ENCODE results near the gene CNTN4.

The CNTN4 gene

GRCh38 chr3:2849092-2849491 is 750.4 kb downstream of the CNTN4 start:
- no peak for DNase-seq (ENCODE audit: low read depth in 1 of 2, low spot score in 1 of 2)

DNA sequence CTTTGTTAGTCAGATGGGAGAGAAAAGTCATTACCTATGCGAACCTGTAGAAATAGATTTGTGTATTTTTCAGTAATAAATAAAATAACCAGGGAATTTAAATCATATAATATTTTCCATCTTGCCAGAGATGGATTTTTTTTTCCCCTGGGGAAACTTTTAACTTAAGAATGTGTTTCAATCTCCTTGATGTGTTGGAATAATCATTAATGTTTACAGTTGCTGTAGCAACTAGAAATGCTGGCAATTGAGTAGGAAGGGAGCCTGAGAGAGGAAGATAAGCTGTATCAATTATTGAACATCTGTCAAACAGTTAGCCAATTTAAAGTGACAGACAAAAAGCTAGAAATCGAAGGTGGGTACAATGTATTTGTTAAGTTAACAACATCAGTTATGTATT is 752.0 kb downstream of the CNTN4 start:
- DNase-seq (ENCODE audit: low read depth in 1 of 2, low spot score in 1 of 2), result no peak

- no peak for DNase-seq (ENCODE audit: low read depth in 1 of 2, low spot score in 1 of 2)
Measured at GRCh38 chr3:2851361-2851760, 752.7 kb downstream of the CNTN4 start.

GRCh38 chr3:2851835-2852234 is 753.2 kb downstream of the CNTN4 start:
- no peak for DNase-seq (ENCODE audit: low read depth in 1 of 2, low spot score in 1 of 2)

DNA sequence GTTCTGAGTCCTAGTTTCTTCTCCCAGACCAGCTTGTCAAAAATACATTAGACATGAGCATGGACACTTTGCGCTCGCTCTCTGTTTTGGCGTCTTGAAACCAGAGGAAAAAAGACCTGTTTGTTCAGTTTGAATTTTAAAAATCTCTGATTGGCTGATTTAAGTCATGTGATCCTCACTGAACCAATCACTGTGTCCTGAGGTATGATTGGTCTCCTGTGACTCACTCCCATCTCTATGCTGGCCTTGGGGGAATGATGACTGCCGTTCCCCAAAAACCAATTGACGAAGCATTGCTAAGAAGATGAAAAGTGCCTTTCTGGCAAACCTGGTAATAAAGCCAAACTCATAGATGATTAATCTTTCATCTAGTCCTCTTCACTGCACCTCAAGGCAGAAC is 755.0 kb downstream of the CNTN4 start:
- DNase-seq (ENCODE audit: low read depth in 1 of 2, low spot score in 1 of 2), result no peak

- DNase-seq (ENCODE audit: low read depth in 1 of 2, low spot score in 1 of 2), result no peak
Measured at GRCh38 chr3:2856138-2857133, 757.8 kb downstream of the CNTN4 start.

DNA sequence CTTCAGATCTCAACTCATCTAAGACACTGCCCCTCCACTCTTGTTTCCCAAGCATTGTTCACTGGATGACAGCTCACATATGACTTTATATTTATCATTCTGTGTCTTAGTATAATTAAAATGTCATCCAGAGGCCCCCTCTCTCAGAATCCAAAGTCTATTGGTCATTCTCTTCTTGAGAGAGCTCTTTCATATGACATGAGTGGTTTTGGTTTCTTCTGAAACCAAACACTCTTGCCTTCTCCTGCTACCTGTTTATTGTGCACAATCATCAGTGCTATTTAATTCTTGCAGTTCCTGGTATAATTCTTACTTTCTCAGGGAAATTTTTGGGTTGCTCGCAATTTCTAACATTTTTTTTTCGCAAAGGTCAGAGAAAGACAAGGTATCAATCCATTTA is 762.0 kb downstream of the CNTN4 start:
- DNase-seq (ENCODE audit: low read depth in 1 of 2, low spot score in 1 of 2), result no peak

GRCh38 chr3:2861120-2861519 is 762.5 kb downstream of the CNTN4 start:
- DNase-seq (ENCODE audit: low read depth in 1 of 2, low spot score in 1 of 2), result no peak

GRCh38 chr3:2861920-2862319 is 763.3 kb downstream of the CNTN4 start:
- no peak for DNase-seq (ENCODE audit: low read depth in 1 of 2, low spot score in 1 of 2)

DNA sequence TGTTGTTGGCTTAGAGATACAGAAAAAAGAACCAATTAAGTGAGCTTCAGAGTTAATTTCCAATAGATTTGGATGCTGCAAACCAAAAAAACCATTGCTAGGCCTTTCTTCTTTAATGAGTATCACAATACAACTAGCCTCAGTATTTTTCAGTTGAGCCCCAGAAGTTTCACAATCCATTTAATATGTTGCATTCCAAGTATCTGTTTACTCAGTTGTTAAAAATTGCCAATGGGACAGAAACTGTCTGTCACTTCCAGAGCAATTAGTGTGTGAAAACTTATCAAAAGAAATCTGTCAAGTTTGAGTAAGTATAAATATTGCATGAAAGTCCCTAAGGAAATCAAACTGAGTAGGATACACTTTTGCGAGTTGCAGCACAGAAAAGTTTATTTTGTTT is 763.7 kb downstream of the CNTN4 start:
- no peak for DNase-seq (ENCODE audit: low read depth in 1 of 2, low spot score in 1 of 2)

- no peak for DNase-seq (ENCODE audit: low read depth in 1 of 2, low spot score in 1 of 2)
Measured at GRCh38 chr3:2863127-2863526, 764.5 kb downstream of the CNTN4 start.

DNA sequence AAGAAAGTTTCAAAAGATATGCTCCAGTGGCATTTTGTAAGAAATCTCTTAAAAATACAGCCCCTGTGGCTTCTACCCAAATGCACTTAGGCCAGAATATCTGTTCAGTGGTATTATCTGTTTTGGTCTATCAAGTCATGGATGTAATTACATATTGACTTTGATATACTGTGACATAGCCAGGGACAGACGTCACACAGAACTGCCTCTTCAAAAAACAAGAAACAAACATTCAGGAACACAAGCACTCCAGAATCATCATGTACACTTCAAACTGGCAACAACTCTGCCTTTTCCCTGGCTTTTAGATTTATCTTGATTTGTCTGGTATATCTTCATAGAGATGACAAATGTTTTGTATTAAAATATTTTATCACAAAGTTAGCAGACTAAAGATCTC is 771.2 kb downstream of the CNTN4 start:
- no peak for DNase-seq (ENCODE audit: low read depth in 1 of 2, low spot score in 1 of 2)

DNA sequence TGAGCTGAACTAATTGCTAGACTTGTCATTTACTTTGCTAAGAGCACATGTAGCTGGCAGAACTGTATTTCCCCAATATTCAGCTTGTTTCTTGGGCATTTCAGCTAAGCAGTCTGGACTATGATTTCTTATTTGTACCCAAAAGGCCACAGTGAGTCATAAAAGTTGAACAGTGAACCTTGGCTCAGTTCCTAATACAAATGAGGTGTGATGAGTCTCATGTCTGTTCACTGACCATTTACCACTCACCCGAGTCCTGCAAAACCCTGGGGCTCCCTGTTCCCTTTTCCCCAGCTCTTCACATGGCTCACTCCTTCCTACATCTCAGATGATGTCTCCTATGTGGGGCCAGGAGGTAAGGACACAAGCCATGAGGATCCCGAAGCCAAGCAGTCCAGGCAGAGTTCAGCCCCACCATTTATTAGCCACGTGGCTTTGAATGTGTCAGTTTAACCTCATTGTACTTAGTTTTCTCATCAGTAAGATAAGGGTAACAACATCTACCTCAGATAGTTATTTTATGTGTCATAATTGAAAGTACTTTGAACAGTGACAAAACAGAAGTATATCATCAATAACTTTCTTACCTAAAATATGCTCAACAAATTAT is 772.2 kb downstream of the CNTN4 start:
- no peak for DNase-seq (ENCODE audit: low read depth in 1 of 2, low spot score in 1 of 2)

- DNase-seq (ENCODE audit: low read depth in 1 of 2, low spot score in 1 of 2), result no peak
Measured at GRCh38 chr3:2872884-2873283, 774.2 kb downstream of the CNTN4 start.

- DNase-seq (ENCODE audit: low read depth in 1 of 2, low spot score in 1 of 2), result no peak
Measured at GRCh38 chr3:2873986-2874385, 775.3 kb downstream of the CNTN4 start.

- no peak for DNase-seq (ENCODE audit: low read depth in 1 of 2, low spot score in 1 of 2)
Measured at GRCh38 chr3:2875699-2876098, 777.0 kb downstream of the CNTN4 start.

DNA sequence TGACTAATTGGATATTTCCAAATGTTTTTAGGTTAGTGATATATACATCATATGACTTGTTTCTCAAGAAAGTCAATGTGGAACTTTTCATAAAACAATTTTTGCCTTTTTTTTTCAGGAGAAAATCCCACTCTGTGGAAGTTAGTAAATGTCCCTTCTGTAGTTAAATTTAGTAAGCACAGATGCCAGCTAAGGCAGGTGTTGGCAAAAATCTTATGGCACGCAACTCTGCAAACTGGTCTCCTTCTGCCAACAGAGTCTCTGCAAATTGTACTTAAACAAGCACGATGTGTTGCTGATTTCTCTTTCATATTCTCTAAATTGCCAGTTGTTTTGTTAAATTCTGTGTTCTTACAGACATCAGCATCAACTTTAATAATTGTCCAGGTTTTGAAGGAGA is 777.7 kb downstream of the CNTN4 start:
- no peak for DNase-seq (ENCODE audit: low read depth in 1 of 2, low spot score in 1 of 2)

GRCh38 chr3:2879023-2879422 is 780.4 kb downstream of the CNTN4 start:
- DNase-seq (ENCODE audit: low read depth in 1 of 2, low spot score in 1 of 2), result no peak

GRCh38 chr3:2879587-2879986 is 780.9 kb downstream of the CNTN4 start:
- no peak for DNase-seq (ENCODE audit: low read depth in 1 of 2, low spot score in 1 of 2)

- DNase-seq (ENCODE audit: low read depth in 1 of 2, low spot score in 1 of 2), result no peak
Measured at GRCh38 chr3:2880218-2880756, 781.6 kb downstream of the CNTN4 start.

DNA sequence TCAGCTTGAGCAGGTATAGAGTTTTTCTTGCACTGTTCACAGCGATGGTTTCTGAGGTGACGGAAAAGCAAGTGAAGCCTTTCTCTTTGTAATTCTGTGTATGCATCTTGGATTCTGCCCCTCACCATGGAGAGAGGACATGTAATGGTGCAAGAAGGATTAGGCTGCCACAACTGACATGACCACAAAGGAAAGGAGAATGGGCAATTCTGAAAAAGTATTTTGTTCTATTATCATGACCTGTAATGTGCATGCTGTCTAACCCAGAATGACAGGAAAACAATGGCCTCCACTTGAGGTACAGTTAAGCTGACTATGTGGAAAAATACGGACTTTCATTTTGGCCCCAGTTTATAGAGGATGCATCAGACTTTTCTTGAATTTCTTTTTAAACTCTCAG is 784.6 kb downstream of the CNTN4 start:
- no peak for DNase-seq (ENCODE audit: low read depth in 1 of 2, low spot score in 1 of 2)

DNA sequence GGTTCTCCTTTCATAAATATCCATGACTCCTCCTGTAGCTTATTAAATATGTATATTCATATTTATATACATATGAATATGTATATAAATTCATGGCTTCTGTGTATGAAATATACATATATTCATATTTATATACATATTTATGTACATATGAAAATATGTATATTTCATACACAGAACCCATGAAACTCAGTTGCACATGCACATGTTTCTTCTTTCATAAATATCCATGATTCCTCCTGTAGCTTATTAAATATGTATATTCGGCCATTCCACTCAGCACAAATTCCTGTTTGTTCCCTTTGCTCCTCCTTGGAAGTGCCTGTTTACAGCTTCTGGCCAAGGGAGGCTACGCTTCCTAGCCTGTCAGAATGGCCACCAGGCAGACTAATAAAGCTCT is 789.9 kb downstream of the CNTN4 start:
- DNase-seq (ENCODE audit: low read depth in 1 of 2, low spot score in 1 of 2), result no peak

All from activated CD4-positive, alpha-beta T cell treated with anti-CD3 and anti-CD28 coated beads, Interleukin-2, amount 50 U/mL, for 24 hours (primary cell).